Measurements from ENCODE around the gene KRTAP10-10.
"Not testable (repeated sequence)": the region's sequence is repeated elsewhere in the genome, so short reads cannot be mapped to it uniquely, and the experiment has no call there.

Gene KRTAP10-10

GRCh38 chr21:44661567-44661966 lies 24.4 kb downstream of the KRTAP10-10 start:
- not testable (repeated sequence) for H3K27ac Mint-ChIP-seq; H3K4me3 Mint-ChIP-seq; H3K27me3 Mint-ChIP-seq; ATAC-seq; DNase-seq; H3K36me3 Mint-ChIP-seq (ENCODE audit: low read depth)
- Mint-ChIP-seq H3K9me3 (peaks cover 24% of the 10 kb centered on the region), H3K4me1 (peaks cover 33% of the 10 kb centered on the region)

GRCh38 chr21:44664691-44665090 lies 27.5 kb downstream of the KRTAP10-10 start:
- ATAC-seq (no peak), DNase-seq (no peak)
- Mint-ChIP-seq H3K4me3 (no peak overlapping the region), H3K9me3 (peaks cover 28% of the 10 kb centered on the region), H3K36me3 (ENCODE audit: low read depth) (no peaks in the 10 kb centered on the region), H3K27me3 (peaks cover 2% of the 10 kb centered on the region), H3K27ac (no peak overlapping the region), H3K4me1 (peaks cover 2% of the 10 kb centered on the region)

GRCh38 chr21:44666401-44667320 lies 29.5 kb downstream of the KRTAP10-10 start, which contains the start of gene KRTAP12-2:
Gene KRTAP12-2, minus strand, starts transcription at chr21:44666927. Its CDS starts 41 bp downstream, at chr21:44666886.
- H3K27ac Mint-ChIP-seq: no peak within 1 kb of the TSS
- no peak within 1 kb of the TSS for H3K4me3 Mint-ChIP-seq
- peaks cover 25% of the 10 kb centered on the region for H3K9me3 Mint-ChIP-seq
- H3K27me3 Mint-ChIP-seq: peaks cover 2% of the 10 kb centered on the region
- no peak for ATAC-seq
- no peak for DNase-seq
- peaks cover 3% of the 10 kb centered on the region for H3K4me1 Mint-ChIP-seq
- no peaks in the 10 kb centered on the region for H3K36me3 Mint-ChIP-seq (ENCODE audit: low read depth)

- Mint-ChIP-seq H3K27ac (no peak overlapping the region), H3K36me3 (ENCODE audit: low read depth) (peaks cover 2% of the 10 kb centered on the region), H3K9me3 (peaks cover 17% of the 10 kb centered on the region)
Measured at GRCh38 chr21:44667612-44668011, 30.5 kb downstream of the KRTAP10-10 start.

GRCh38 chr21:44670642-44671432 lies 33.7 kb downstream of the KRTAP10-10 start:
- Mint-ChIP-seq H3K9me3 (peaks cover 26% of the 10 kb centered on the region), H3K4me3 (no peak overlapping the region), H3K4me1 (peaks cover 3% of the 10 kb centered on the region), H3K27me3 (peaks cover 2% of the 10 kb centered on the region), H3K36me3 (ENCODE audit: low read depth) (peaks cover 5% of the 10 kb centered on the region), H3K27ac (no peak overlapping the region)
- DNase-seq: no peak
- ATAC-seq: no peak

More at GRCh38 chr21:44667612-44668011, 30.5 kb downstream of the KRTAP10-10 start:
- H3K4me3 Mint-ChIP-seq: no peak overlapping the region
- ATAC-seq (no peak), DNase-seq (no peak)
- H3K4me1 Mint-ChIP-seq: peaks cover 3% of the 10 kb centered on the region
- peaks cover 2% of the 10 kb centered on the region for H3K27me3 Mint-ChIP-seq

GRCh38 chr21:44671911-44672310 lies 34.8 kb downstream of the KRTAP10-10 start:
- H3K9me3 Mint-ChIP-seq: peaks cover 26% of the 10 kb centered on the region
- no peak overlapping the region for H3K4me3 Mint-ChIP-seq
- ATAC-seq (no peak), DNase-seq (no peak)
- H3K4me1 Mint-ChIP-seq: peaks cover 3% of the 10 kb centered on the region
- H3K27ac Mint-ChIP-seq: no peak overlapping the region
- H3K27me3 Mint-ChIP-seq: peaks cover 2% of the 10 kb centered on the region
- H3K36me3 Mint-ChIP-seq (ENCODE audit: low read depth): peaks cover 5% of the 10 kb centered on the region

DNA sequence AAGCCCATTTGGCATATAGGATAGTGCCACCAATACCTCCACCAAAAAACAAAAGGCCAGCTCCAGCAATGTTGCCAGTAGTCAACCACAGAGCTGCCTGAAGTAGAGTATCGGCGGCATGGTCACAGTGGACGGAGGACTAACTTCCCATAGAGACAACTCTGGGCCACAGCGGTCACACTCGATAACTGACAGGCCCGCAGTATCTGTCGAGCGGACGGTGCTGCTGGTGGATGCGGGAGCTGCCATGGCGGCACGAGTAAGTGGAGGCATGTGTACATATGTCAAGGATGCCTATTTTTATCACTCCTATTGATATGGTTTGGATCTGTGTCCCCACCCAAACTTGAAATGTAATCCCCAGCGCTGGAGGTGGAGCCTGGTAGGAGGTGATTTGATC lies 40.7 kb downstream of the KRTAP10-10 start:
- Mint-ChIP-seq H3K4me1 (no peaks in the 10 kb centered on the region), H3K27ac (no peak overlapping the region), H3K36me3 (ENCODE audit: low read depth) (peaks cover under 1% of the 10 kb centered on the region), H3K4me3 (no peak overlapping the region), H3K27me3 (no peaks in the 10 kb centered on the region), H3K9me3 (peaks cover 10% of the 10 kb centered on the region)
- no peak for DNase-seq
- no peak for ATAC-seq

GRCh38 chr21:44681152-44681551 lies 44.0 kb downstream of the KRTAP10-10 start:
- Mint-ChIP-seq H3K4me1 (peaks cover 3% of the 10 kb centered on the region), H3K27me3 (peaks cover 1% of the 10 kb centered on the region), H3K9me3 (no peaks in the 10 kb centered on the region), H3K27ac (no peak overlapping the region), H3K4me3 (no peak overlapping the region), H3K36me3 (ENCODE audit: low read depth) (no peaks in the 10 kb centered on the region)
- DNase-seq: no peak
- no peak for ATAC-seq

DNA sequence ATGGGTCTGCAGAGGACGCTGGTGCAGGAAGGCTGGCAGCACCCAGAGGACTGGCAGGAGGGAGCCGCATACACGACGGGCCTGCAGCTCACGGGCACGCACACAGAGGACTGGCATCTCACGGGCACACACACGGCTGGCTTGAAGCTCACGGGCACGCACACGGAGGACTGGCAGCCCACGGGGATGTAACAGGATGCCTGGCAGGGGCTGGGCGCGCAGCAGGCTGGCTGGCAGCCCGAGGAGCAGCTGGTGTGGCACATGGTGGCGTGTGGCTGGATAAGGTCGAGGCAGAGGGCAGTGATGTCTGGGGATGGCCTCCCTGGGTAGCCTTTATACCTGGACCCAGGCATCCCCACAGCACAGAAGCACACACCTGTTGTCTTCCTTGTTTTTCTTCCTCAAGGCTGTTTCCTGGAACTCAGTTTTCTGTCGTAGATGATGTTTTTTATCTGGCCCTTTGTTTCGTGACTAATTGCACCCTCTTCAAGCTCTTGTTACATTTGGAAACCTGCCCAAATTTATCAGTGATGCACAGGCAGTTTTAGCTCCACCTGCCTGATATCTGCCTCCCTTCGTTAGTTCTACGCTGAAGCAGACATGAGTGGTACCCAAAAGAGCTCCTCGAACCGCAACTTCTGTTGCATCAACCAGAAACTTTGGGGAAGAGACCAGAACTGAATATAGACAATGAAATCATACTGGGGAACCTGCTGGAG lies 44.9 kb downstream of the KRTAP10-10 start, which contains the start of gene KRTAP12-1:
KRTAP12-1 (minus strand) TSS at position 303 of the 719 bp plus-strand sequence; CDS start at position 263, 40 bp downstream.
- no peak within 1 kb of the TSS for H3K4me3 Mint-ChIP-seq
- DNase-seq (no peak), ATAC-seq (no peak)
- peaks cover 1% of the 10 kb centered on the region for H3K27me3 Mint-ChIP-seq
- no peak within 1 kb of the TSS for H3K27ac Mint-ChIP-seq
- peaks cover 8% of the 10 kb centered on the region for H3K4me1 Mint-ChIP-seq
- H3K36me3 Mint-ChIP-seq (ENCODE audit: low read depth): no peaks in the 10 kb centered on the region
- no peaks in the 10 kb centered on the region for H3K9me3 Mint-ChIP-seq

DNA sequence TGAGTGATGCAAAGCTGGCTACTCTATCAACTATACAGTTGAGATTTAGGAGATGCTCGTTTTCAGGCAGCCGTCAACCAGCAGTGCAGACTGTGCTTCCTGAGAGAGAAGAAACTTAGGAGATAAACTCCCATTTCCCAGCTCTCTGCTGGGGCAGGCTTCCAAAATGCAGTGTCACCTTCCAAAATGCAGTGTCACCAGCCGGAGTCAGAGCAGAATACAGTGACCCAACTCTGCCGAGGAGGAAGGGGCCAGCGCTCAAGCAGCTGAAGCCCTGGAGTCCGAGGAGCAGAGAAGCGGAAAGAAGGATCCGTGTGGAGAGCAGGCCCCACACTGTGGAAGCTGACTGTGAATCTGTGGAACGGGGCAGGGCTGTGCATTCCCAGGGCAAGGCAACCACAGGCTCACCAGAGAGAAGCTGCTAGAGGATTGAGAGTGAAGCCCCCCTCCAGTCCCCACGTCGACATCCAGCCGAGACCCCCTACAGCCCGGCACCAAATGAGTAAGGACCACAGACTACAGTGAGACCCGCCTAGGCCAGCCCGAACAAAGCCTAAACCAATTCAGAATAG lies 45.5 kb downstream of the KRTAP10-10 start:
- Mint-ChIP-seq H3K27ac (no peak overlapping the region), H3K4me1 (peaks cover 8% of the 10 kb centered on the region), H3K36me3 (ENCODE audit: low read depth) (no peaks in the 10 kb centered on the region), H3K27me3 (peaks cover 1% of the 10 kb centered on the region), H3K9me3 (no peaks in the 10 kb centered on the region), H3K4me3 (no peak overlapping the region)
- DNase-seq: no peak
- ATAC-seq: no peak

GRCh38 chr21:44684077-44684476 lies 46.9 kb downstream of the KRTAP10-10 start:
- Mint-ChIP-seq H3K4me3 (no peak overlapping the region), H3K9me3 (no peaks in the 10 kb centered on the region), H3K36me3 (ENCODE audit: low read depth) (no peaks in the 10 kb centered on the region), H3K4me1 (peaks cover 8% of the 10 kb centered on the region), H3K27ac (no peak overlapping the region), H3K27me3 (peaks cover 1% of the 10 kb centered on the region)
- ATAC-seq (no peak), DNase-seq (no peak)

- Mint-ChIP-seq H3K36me3 (ENCODE audit: low read depth) (no peaks in the 10 kb centered on the region), H3K27ac (no peak overlapping the region), H3K27me3 (peaks cover 1% of the 10 kb centered on the region), H3K4me1 (peaks cover 8% of the 10 kb centered on the region), H3K4me3 (no peak overlapping the region), H3K9me3 (no peaks in the 10 kb centered on the region)
- no peak for ATAC-seq
- no peak for DNase-seq
Measured at GRCh38 chr21:44684483-44684882, 47.3 kb downstream of the KRTAP10-10 start.

DNA sequence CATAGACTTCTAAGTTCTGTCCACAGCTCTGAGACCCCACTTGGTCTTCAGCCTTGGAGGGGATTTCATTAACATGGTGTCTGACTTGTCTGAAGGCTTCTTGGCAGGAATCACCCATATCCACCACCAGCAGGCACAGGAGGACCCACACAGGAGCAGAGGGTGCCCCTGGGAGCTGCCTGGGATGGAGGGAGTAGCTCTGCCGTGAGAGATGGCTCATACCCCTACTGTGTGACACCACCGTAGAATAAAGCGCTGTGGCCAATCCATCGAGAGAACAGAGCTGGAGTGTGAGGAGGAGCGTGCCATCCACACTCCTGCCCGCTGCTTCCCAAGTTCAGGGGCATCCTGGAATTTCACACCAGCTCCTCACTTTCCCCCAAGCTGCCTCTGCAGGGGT lies 47.9 kb downstream of the KRTAP10-10 start:
- not testable (repeated sequence) for H3K4me1 Mint-ChIP-seq; H3K36me3 Mint-ChIP-seq (ENCODE audit: low read depth); ATAC-seq; H3K9me3 Mint-ChIP-seq; DNase-seq; H3K27ac Mint-ChIP-seq; H3K4me3 Mint-ChIP-seq; H3K27me3 Mint-ChIP-seq

Data from activated naive CD8-positive, alpha-beta T cell treated with anti-CD3 and anti-CD28 coated beads, Interleukin-2, amount 50 U/mL, for 24 hours (primary cell).